A549 (cell line): ENCODE measurements around the gene CEP250.
A peak's percentile ranks its signal among the peaks of the same experiment; 100 is the strongest.

Experiments used
- CTCF ChIP-seq: fragments of >200 bp; sonication (Bioruptor Twin); formaldehyde crosslinking; IDR thresholded peaks from 3 replicates; pipeline ENCODE4 v1.5.1; 2016
- GATA3 ChIP-seq: IDR thresholded peaks from 2 replicates; pipeline ENCODE4 v1.6.1; 2012; ENCODE audit warnings: borderline replicate concordance
- NR3C1 ChIP-seq: fragments of >200 bp; sonication (Bioruptor Twin); formaldehyde crosslinking; IDR thresholded peaks from 3 replicates; pipeline ENCODE4 v1.6.1; 2017

GRCh38 chr20:35447082-35447789, 8.2 kb upstream of the CEP250 start:
- TF ChIP-seq CTCF: peak; percentile 84
- no peak for TF ChIP-seq NR3C1
- no peak for TF ChIP-seq GATA3
